OCI-LY1 (cell line): ENCODE measurements around the gene DNAJB8.

ENCODE experiments used
- H2AFZ ChIP-seq: fragments of 200-600 bp; sonication (generic), shearing (Covaris generic); 2 replicates; pipeline ENCODE4 v1.6.0; 2014; ENCODE audit warnings: antibody characterized with exemption, mild to moderate bottlenecking, low read length
- H3F3A ChIP-seq: fragments of 200-600 bp; sonication (generic), shearing (Covaris generic); 2 replicates; pipeline ENCODE4 v1.6.0; 2014; ENCODE audit warnings: mild to moderate bottlenecking, antibody characterized with exemption, low read length, moderate library complexity; ENCODE audit not compliant: insufficient read depth
- H3K27ac ChIP-seq: fragments of 200-600 bp; sonication (generic); 2 replicates; pipeline ENCODE4 v1.5.1; 2014; ENCODE audit warnings: low read length, mixed run types, mild to moderate bottlenecking, low read depth; ENCODE audit not compliant: poor library complexity, severe bottlenecking
- H3K27me3 ChIP-seq: fragments of 200-600 bp; sonication (generic); 2 replicates; pipeline ENCODE4 v1.6.0; 2014; ENCODE audit warnings: antibody characterized with exemption, mild to moderate bottlenecking, low read length, moderate library complexity; ENCODE audit not compliant: insufficient read depth
- H3K36me3 ChIP-seq: fragments of 200-600 bp; sonication (generic); 2 replicates; pipeline ENCODE4 v1.6.1; 2014; ENCODE audit warnings: mild to moderate bottlenecking, antibody characterized with exemption, low read length, moderate library complexity, mixed read lengths; ENCODE audit not compliant: insufficient read depth
- H3K4me1 ChIP-seq: fragments of 200-600 bp; sonication (generic); 2 replicates; pipeline ENCODE4 v1.5.1; 2014; ENCODE audit warnings: mild to moderate bottlenecking, low read length, moderate library complexity; ENCODE audit not compliant: insufficient read depth, severe bottlenecking
- H3K4me2 ChIP-seq: fragments of 200-600 bp; sonication (generic), shearing (Covaris generic); 2 replicates; pipeline ENCODE4 v1.6.1; 2014; ENCODE audit warnings: low read length
- H3K4me3 ChIP-seq: fragments of 200-600 bp; sonication (generic); 2 replicates; pipeline ENCODE4 v1.5.1; 2014; ENCODE audit warnings: low read length, low read depth, mild to moderate bottlenecking, mixed read lengths; ENCODE audit not compliant: poor library complexity, severe bottlenecking
- H3K79me2 ChIP-seq: fragments of 200-600 bp; shearing (Covaris generic); 2 replicates; pipeline ENCODE4 v1.6.1; 2016; ENCODE audit warnings: mixed run types, low read length, mixed read lengths; ENCODE audit not compliant: insufficient read depth
- H3K9ac ChIP-seq: fragments of 200-600 bp; sonication (generic), shearing (Covaris generic); 2 replicates; pipeline ENCODE4 v1.6.1; 2014; ENCODE audit warnings: mild to moderate bottlenecking, low read length, mixed read lengths
- H3K9me2 ChIP-seq: fragments of 200-600 bp; sonication (generic), shearing (Covaris generic); 2 replicates; pipeline ENCODE4 v1.6.1; 2014; ENCODE audit warnings: low read depth, mild to moderate bottlenecking, low read length, mixed read lengths
- H3K9me3 ChIP-seq: fragments of 200-600 bp; shearing (Covaris generic); 2 replicates; pipeline ENCODE4 v1.6.1; 2014; ENCODE audit warnings: low read length, mixed read lengths
- H4K20me1 ChIP-seq: fragments of 200-600 bp; sonication (generic), shearing (Covaris generic); 2 replicates; pipeline ENCODE4 v1.6.0; 2016; ENCODE audit warnings: mild to moderate bottlenecking, low read length; ENCODE audit not compliant: insufficient read depth
- EZH2 ChIP-seq: fragments of 200-600 bp; sonication (generic), shearing (Covaris generic); IDR thresholded peaks from 2 replicates; pipeline ENCODE4 v1.8.0; 2017; ENCODE audit warnings: borderline replicate concordance, mixed run types, mild to moderate bottlenecking, antibody characterized with exemption, low read length, moderate library complexity, mixed read lengths
- TF ChIP-seq, protein P1 (sequence below): fragments of 200-600 bp; sonication (generic), shearing (Covaris generic); IDR thresholded peaks from 2 replicates; pipeline ENCODE4 v1.5.1; 2017; ENCODE audit warnings: mild to moderate bottlenecking, antibody characterized with exemption, low read length, moderate library complexity, mixed read lengths

DNAJB8 gene

DNA sequence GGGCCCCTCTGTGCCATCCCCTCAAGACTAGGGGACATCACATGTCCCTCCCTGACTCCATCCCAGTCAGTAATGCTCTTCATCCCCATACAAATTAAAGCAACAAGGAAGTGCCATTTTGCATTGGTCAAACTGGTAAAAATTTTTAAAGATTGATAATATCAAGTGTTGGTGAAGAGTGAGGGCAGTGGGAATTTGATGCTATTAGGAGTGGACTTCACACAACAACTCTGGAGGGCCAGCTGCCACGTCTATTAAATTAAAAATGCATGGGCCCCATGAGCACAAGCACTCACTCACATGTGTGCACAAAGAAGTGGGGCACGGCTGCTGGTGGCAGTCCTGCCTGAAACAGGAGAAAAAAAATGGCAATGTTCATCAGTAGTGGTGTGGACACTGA lies 47.8 kb downstream of the DNAJB8 start:
- Histone ChIP-seq H3K9ac (no peak overlapping the region), H3K36me3 (no peaks in the 10 kb centered on the region), H3K4me3 (no peak overlapping the region), H4K20me1 (no peaks in the 10 kb centered on the region), H3K9me3 (no peaks in the 10 kb centered on the region), H3K79me2 (no peaks in the 10 kb centered on the region), H3K9me2 (no peaks in the 10 kb centered on the region), H3K27me3 (0 out of 2 replicates have a peak, but pooled peaks cover 8% of the 10 kb centered on the region), H3K27ac (no peak overlapping the region), H3K4me2 (no peak overlapping the region), H2AFZ (no peak overlapping the region), H3F3A (no peaks in the 10 kb centered on the region), H3K4me1 (no peaks in the 10 kb centered on the region)
- TF ChIP-seq, protein P1, sequence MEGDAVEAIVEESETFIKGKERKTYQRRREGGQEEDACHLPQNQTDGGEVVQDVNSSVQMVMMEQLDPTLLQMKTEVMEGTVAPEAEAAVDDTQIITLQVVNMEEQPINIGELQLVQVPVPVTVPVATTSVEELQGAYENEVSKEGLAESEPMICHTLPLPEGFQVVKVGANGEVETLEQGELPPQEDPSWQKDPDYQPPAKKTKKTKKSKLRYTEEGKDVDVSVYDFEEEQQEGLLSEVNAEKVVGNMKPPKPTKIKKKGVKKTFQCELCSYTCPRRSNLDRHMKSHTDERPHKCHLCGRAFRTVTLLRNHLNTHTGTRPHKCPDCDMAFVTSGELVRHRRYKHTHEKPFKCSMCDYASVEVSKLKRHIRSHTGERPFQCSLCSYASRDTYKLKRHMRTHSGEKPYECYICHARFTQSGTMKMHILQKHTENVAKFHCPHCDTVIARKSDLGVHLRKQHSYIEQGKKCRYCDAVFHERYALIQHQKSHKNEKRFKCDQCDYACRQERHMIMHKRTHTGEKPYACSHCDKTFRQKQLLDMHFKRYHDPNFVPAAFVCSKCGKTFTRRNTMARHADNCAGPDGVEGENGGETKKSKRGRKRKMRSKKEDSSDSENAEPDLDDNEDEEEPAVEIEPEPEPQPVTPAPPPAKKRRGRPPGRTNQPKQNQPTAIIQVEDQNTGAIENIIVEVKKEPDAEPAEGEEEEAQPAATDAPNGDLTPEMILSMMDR, result no peak
- no peak for TF ChIP-seq EZH2

GRCh38 chr3:128416578-128417211 lies 50.0 kb downstream of the DNAJB8 start:
- Histone ChIP-seq H3K27me3 (0 out of 2 replicates have a peak, but pooled peaks cover 8% of the 10 kb centered on the region), H3K4me3 (no peak overlapping the region), H3K9ac (no peak overlapping the region), H3K9me2 (no peaks in the 10 kb centered on the region), H3F3A (no peaks in the 10 kb centered on the region), H2AFZ (no peak overlapping the region), H3K9me3 (no peaks in the 10 kb centered on the region), H3K79me2 (no peaks in the 10 kb centered on the region), H3K36me3 (no peaks in the 10 kb centered on the region), H3K4me2 (no peak overlapping the region), H4K20me1 (no peaks in the 10 kb centered on the region), H3K27ac (no peak overlapping the region), H3K4me1 (no peaks in the 10 kb centered on the region)
- TF ChIP-seq, protein P1, result no peak
- no peak for TF ChIP-seq EZH2

GRCh38 chr3:128415773-128416577 lies 50.7 kb downstream of the DNAJB8 start:
- no peaks in the 10 kb centered on the region for H4K20me1 ChIP-seq
- no peaks in the 10 kb centered on the region for H3K79me2 ChIP-seq
- H3F3A ChIP-seq, result no peaks in the 10 kb centered on the region
- no peak overlapping the region for H3K9ac ChIP-seq
- no peaks in the 10 kb centered on the region for H3K4me1 ChIP-seq
- H2AFZ ChIP-seq, result no peak overlapping the region
- no peaks in the 10 kb centered on the region for H3K9me2 ChIP-seq
- no peak overlapping the region for H3K27ac ChIP-seq
- no peak overlapping the region for H3K4me3 ChIP-seq
- TF ChIP-seq, protein P1, result no peak
- TF ChIP-seq EZH2, result no peak
- H3K36me3 ChIP-seq, result no peaks in the 10 kb centered on the region
- no peaks in the 10 kb centered on the region for H3K9me3 ChIP-seq
- H3K27me3 ChIP-seq, result 0 out of 2 replicates have a peak, but pooled peaks cover 5% of the 10 kb centered on the region
- H3K4me2 ChIP-seq, result no peak overlapping the region
